HG02885 (cell line): ENCODE data around the gene VAC14.

Experiments
- ATAC-seq: cut with Tn5 transposase; IDR thresholded peaks from one replicate; pipeline ENCODE4 v1.9.1; 2021; ENCODE audit warnings: mild to moderate bottlenecking; ENCODE audit not compliant: unreplicated experiment, poor library complexity

VAC14 gene

GRCh38 chr16:70788668-70789594, 12.0 kb downstream of the VAC14 start:
- ATAC-seq = no peak

GRCh38 chr16:70786020-70786755, 14.8 kb downstream of the VAC14 start:
- no peak for ATAC-seq

GRCh38 chr16:70784692-70785555, 16.0 kb downstream of the VAC14 start:
- no peak for ATAC-seq

- no peak for ATAC-seq
Observed at GRCh38 chr16:70782237-70782636, 18.7 kb downstream of the VAC14 start.

- no peak for ATAC-seq
Observed at GRCh38 chr16:70781800-70782199, 19.2 kb downstream of the VAC14 start.

GRCh38 chr16:70780546-70780945, 20.4 kb downstream of the VAC14 start:
- no peak for ATAC-seq

GRCh38 chr16:70779361-70779760, 21.6 kb downstream of the VAC14 start:
- no peak for ATAC-seq

GRCh38 chr16:70778901-70779309, 22.1 kb downstream of the VAC14 start:
- ATAC-seq = no peak

GRCh38 chr16:70777973-70778406, 23.0 kb downstream of the VAC14 start:
- ATAC-seq = no peak

- no peak for ATAC-seq
Observed at GRCh38 chr16:70777496-70777895, 23.5 kb downstream of the VAC14 start.

GRCh38 chr16:70775399-70775798, 25.6 kb downstream of the VAC14 start:
- no peak for ATAC-seq

- no peak for ATAC-seq
Observed at GRCh38 chr16:70774261-70774660, 26.7 kb downstream of the VAC14 start.

GRCh38 chr16:70772493-70772892, 28.5 kb downstream of the VAC14 start:
- no peak for ATAC-seq

- peak; percentile 53 for ATAC-seq
Observed at GRCh38 chr16:70770626-70771552, 30.1 kb downstream of the VAC14 start.

GRCh38 chr16:70770291-70770625, 30.7 kb downstream of the VAC14 start:
- no peak for ATAC-seq

GRCh38 chr16:70769761-70770160, 31.2 kb downstream of the VAC14 start:
- no peak for ATAC-seq

- no peak for ATAC-seq
Observed at GRCh38 chr16:70769131-70769530, 31.8 kb downstream of the VAC14 start.

GRCh38 chr16:70768203-70768580, 32.8 kb downstream of the VAC14 start:
- ATAC-seq = no peak

GRCh38 chr16:70767377-70768202, 33.4 kb downstream of the VAC14 start:
- no peak for ATAC-seq
